ENCODE data around the gene POLE2.

The POLE2 gene

GRCh38 chr14:49692193-49692757, 4.3 kb upstream of the POLE2 start:
- no peaks in the 10 kb centered on the region for H3K36me3 ChIP-seq
- H3K4me3 ChIP-seq (ENCODE audit: low read depth, low read length): peak overlapping the region; percentile 60
- H3K9me3 ChIP-seq: no peaks in the 10 kb centered on the region
- H3K4me1 ChIP-seq: peaks cover 5% of the 10 kb centered on the region
- TF ChIP-seq CTCF (IDR thresholded peaks at IDR 0.05; ENCODE audit: low read depth, low read length): no peak
- no peaks in the 10 kb centered on the region for H3K27me3 ChIP-seq
- DNase-seq: no peak

DNA sequence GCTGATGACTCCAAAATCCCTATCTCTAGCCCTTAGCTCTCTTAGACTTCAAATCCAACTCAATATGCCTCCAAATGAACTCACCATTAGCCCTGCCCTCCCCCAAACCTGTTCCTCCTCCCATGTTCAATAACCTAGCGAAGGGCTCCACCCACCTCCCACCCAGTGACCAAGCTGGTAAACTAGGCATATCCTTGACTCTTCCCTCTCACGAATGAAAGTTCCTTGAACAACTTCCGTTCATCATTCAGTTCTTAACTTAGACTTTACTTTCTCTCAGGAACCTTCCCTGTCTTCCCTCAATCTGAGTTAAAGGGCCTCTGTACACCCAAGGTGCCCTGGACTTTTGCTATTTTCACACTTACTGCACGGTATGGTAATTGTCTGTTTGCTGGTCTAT, 3.0 kb upstream of the POLE2 start:
- no peaks in the 10 kb centered on the region for H3K9me3 ChIP-seq
- DNase-seq: no peak
- H3K27me3 ChIP-seq: no peaks in the 10 kb centered on the region
- no peak for TF ChIP-seq CTCF (IDR thresholded peaks at IDR 0.05; ENCODE audit: low read depth, low read length)
- peaks cover 5% of the 10 kb centered on the region for H3K4me1 ChIP-seq
- H3K36me3 ChIP-seq: no peaks in the 10 kb centered on the region
- no peak overlapping the region for H3K4me3 ChIP-seq (ENCODE audit: low read depth, low read length)

- no peak overlapping the region for H3K4me3 ChIP-seq (ENCODE audit: low read depth, low read length)
Measured at GRCh38 chr14:49688701-49689030, 652 bp upstream of the POLE2 start.

DNA sequence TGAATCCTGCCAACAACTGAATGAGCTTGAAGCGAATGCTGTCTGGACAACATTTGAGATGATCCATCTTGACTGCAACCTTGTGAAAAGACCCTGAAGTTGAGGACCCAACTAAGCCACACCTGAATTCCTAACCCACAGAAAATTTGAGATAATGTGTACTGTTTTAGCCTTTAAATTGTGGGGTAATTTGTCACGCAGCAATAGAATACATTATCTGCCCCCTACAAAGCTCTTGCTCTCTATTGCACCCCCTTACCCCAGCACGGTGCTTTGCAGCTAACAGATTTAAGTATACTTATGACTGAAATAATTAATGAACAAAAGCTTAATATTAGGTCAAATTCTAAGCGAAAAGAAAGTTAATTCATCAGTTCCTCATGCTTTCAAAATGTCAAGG, 1.6 kb downstream of the POLE2 start:
- Histone ChIP-seq H3K4me3 (ENCODE audit: low read depth, low read length) (no peak overlapping the region), H3K27me3 (no peaks in the 10 kb centered on the region), H3K36me3 (peaks cover 19% of the 10 kb centered on the region), H3K9me3 (no peaks in the 10 kb centered on the region), H3K4me1 (peaks cover 5% of the 10 kb centered on the region; the same call in 1 of the 2 replicates)
- no peak for TF ChIP-seq CTCF (IDR thresholded peaks at IDR 0.05; ENCODE audit: low read depth, low read length)
- DNase-seq: no peak

More at GRCh38 chr14:49688701-49689030, 652 bp upstream of the POLE2 start:
- Histone ChIP-seq H3K27me3 (no peaks in the 10 kb centered on the region), H3K4me1 (peaks cover 5% of the 10 kb centered on the region), H3K36me3 (0 out of 2 replicates have a peak, but pooled peaks cover under 1% of the 10 kb centered on the region), H3K9me3 (no peaks in the 10 kb centered on the region)
- DNase-seq: no peak
- TF ChIP-seq CTCF (IDR thresholded peaks at IDR 0.05; ENCODE audit: low read depth, low read length): no peak

- no peak for TF ChIP-seq CTCF (IDR thresholded peaks at IDR 0.05; ENCODE audit: low read depth, low read length)
- DNase-seq: no peak
- no peak overlapping the region for H3K4me3 ChIP-seq (ENCODE audit: low read depth, low read length)
- H3K9me3 ChIP-seq: no peaks in the 10 kb centered on the region
- H3K36me3 ChIP-seq: peaks cover 65% of the 10 kb centered on the region
- H3K27me3 ChIP-seq: no peaks in the 10 kb centered on the region
- no peaks in the 10 kb centered on the region for H3K4me1 ChIP-seq
Measured at GRCh38 chr14:49679271-49679670, 8.7 kb downstream of the POLE2 start.

DNA sequence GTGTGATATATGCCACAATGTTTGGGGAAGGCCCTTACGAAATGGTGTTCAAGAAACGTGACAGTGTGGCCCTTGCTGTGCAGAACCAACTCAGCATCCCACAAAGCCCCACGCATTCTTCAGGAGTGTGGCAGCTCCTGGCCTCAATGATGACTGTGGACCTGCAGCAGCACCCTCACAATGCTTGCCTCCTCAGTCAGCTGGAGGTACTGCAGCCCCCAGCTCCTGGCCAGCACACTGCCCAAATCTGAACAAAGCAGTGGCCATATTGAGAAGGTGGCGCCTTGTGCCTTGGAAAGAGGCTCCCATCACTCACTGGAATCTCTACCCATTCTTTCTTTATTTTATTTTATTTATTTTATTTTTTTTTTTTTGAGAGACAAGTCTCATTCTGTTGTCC, 10.4 kb downstream of the POLE2 start:
- Histone ChIP-seq H3K36me3 (peaks cover 60% of the 10 kb centered on the region), H3K4me1 (no peaks in the 10 kb centered on the region), H3K9me3 (no peaks in the 10 kb centered on the region), H3K4me3 (ENCODE audit: low read depth, low read length) (no peak overlapping the region), H3K27me3 (no peaks in the 10 kb centered on the region)
- TF ChIP-seq CTCF (IDR thresholded peaks at IDR 0.05; ENCODE audit: low read depth, low read length): no peak
- no peak for DNase-seq
